Measurements from ENCODE around the gene KAT6B.
A peak's percentile ranks its signal among the peaks of the same experiment; 100 is the strongest.

KAT6B gene

GRCh38 chr10:74932648-74933047, 106.2 kb downstream of the KAT6B start:
- no peak overlapping the region for H3K4me3 ChIP-seq (replicated peaks in 1 of 2; ENCODE audit: low read depth in 2 of 2, low read length in 2 of 2)
- DNase-seq (ENCODE audit: low read depth in 2 of 2): no peak
- TF ChIP-seq CTCF (IDR thresholded peaks at IDR 0.05; ENCODE audit: low read depth, low read length): no peak

GRCh38 chr10:74934100-74934812, 107.9 kb downstream of the KAT6B start:
- TF ChIP-seq CTCF (IDR thresholded peaks at IDR 0.05; ENCODE audit: low read depth, low read length): no peak
- H3K4me3 ChIP-seq (replicated peaks in 1 of 2; ENCODE audit: low read depth in 2 of 2, low read length in 2 of 2): no peak overlapping the region
- DNase-seq (ENCODE audit: low read depth in 2 of 2): no peak

- H3K4me3 ChIP-seq (replicated peaks in 1 of 2; ENCODE audit: low read depth in 2 of 2, low read length in 2 of 2): no peak overlapping the region
- peak; percentile 69 to 82 for DNase-seq (ENCODE audit: low read depth in 2 of 2)
Measured at GRCh38 chr10:74936577-74937265, 110.3 kb downstream of the KAT6B start.

GRCh38 chr10:74937266-74937856, 111.0 kb downstream of the KAT6B start:
- DNase-seq (ENCODE audit: low read depth in 2 of 2): no peak
- TF ChIP-seq CTCF (IDR thresholded peaks at IDR 0.05; ENCODE audit: low read depth, low read length): no peak
- H3K4me3 ChIP-seq (replicated peaks in 1 of 2; ENCODE audit: low read depth in 2 of 2, low read length in 2 of 2): no peak overlapping the region

More at GRCh38 chr10:74936577-74937265, 110.3 kb downstream of the KAT6B start:
- no peak for TF ChIP-seq CTCF (IDR thresholded peaks at IDR 0.05; ENCODE audit: low read depth, low read length)

- no peak overlapping the region for H3K4me3 ChIP-seq (replicated peaks in 1 of 2; ENCODE audit: low read depth in 2 of 2, low read length in 2 of 2)
- DNase-seq (ENCODE audit: low read depth in 2 of 2): no peak
- no peak for TF ChIP-seq CTCF (IDR thresholded peaks at IDR 0.05; ENCODE audit: low read depth, low read length)
Measured at GRCh38 chr10:74944205-74944604, 117.8 kb downstream of the KAT6B start.

GRCh38 chr10:74947781-74948401, 121.5 kb downstream of the KAT6B start:
- DNase-seq (ENCODE audit: low read depth in 2 of 2): no peak
- no peak for TF ChIP-seq CTCF (IDR thresholded peaks at IDR 0.05; ENCODE audit: low read depth, low read length)
- no peak overlapping the region for H3K4me3 ChIP-seq (replicated peaks in 1 of 2; ENCODE audit: low read depth in 2 of 2, low read length in 2 of 2)
